Measurements from ENCODE around the gene DNM1.

GRCh38 chr9:128175102-128175563 lies 28.0 kb upstream of the DNM1 start:
- TF ChIP-seq CTCF (IDR thresholded peaks at IDR 0.05; ENCODE audit: low read depth, low read length, missing input control) (no peak), REST (IDR thresholded peaks at IDR 0.05) (no peak), SP1 (IDR thresholded peaks at IDR 0.05) (no peak), RAD21 (IDR thresholded peaks at IDR 0.05) (no peak), YY1 (IDR thresholded peaks at IDR 0.05) (no peak), GABPA (IDR thresholded peaks at IDR 0.05 in 1 of 2, conservative IDR thresholded peaks at IDR 0.05 in 1 of 2) (no peak), RXRA (IDR thresholded peaks at IDR 0.05) (no peak), MAX (IDR thresholded peaks at IDR 0.05) (no peak)

Data from liver (tissue), 3 donors.